LNCAP (cell line): Measurements from ENCODE around the gene BARHL2.

Experiments used
- CTCF ChIP-seq: fragments of 450-650 bp; IDR thresholded peaks from 2 replicates; pipeline ENCODE4 v1.5.1; 2017; ENCODE audit warnings: mild to moderate bottlenecking

The BARHL2 gene

GRCh38 chr1:90705956-90706355, 11.1 kb downstream of the BARHL2 start:
- TF ChIP-seq CTCF = no peak

- TF ChIP-seq CTCF = no peak
These were observed 12.3 kb downstream of the BARHL2 start for GRCh38 chr1:90704817-90705216.

GRCh38 chr1:90694846-90695245, 22.3 kb downstream of the BARHL2 start:
- TF ChIP-seq CTCF = no peak

- TF ChIP-seq CTCF = no peak
These were observed 29.4 kb downstream of the BARHL2 start for GRCh38 chr1:90687747-90688146.

GRCh38 chr1:90675161-90675847, 41.8 kb downstream of the BARHL2 start:
- no peak for TF ChIP-seq CTCF

- no peak for TF ChIP-seq CTCF
These were observed 45.4 kb downstream of the BARHL2 start for GRCh38 chr1:90671741-90672140.

GRCh38 chr1:90671251-90671650, 45.9 kb downstream of the BARHL2 start:
- TF ChIP-seq CTCF = no peak
